ENCODE measurements around the gene HTR3E.
"Not testable (repeated sequence)": the region's sequence is repeated elsewhere in the genome, so short reads cannot be mapped to it uniquely, and the experiment has no call there.

Gene HTR3E

DNA sequence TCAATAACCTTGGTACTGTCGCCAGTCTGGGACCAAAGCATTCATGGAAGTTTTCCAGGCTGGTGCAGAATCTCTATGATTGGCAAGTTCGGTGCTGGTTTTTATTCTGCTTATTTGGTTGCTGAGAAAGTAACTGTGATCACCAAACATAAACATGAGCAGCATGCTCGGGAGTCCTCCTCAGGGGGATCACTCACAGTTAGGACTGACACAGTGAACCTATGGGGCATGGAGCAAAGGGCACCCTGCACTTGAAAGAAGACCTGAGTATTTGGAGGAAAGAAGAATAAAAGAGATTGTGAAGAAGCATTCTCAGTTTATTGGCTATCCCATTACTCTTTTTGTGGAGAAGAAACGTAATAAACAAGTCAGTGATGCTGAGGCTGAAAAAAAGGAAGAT, 19.2 kb downstream of the HTR3E start:
- no peak for DNase-seq

DNA sequence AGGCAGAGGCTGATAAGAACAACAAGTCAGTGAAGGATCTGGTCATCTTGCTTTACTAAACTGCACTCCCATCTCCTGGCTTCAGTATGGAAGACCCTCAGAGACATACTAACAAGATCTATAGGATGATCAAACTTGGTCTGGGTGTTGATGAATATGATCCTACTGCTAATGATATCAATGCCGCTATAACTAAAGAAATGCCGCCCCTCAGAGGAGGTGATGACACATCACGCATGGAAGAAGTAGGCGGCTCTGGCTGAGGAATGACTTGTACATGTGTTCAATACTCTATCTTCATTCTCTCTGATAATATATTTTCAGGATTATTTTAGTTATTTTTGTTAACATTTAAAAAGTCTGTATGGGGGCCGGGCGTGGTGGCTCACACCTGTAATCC, 20.8 kb downstream of the HTR3E start:
- DNase-seq = no peak

DNA sequence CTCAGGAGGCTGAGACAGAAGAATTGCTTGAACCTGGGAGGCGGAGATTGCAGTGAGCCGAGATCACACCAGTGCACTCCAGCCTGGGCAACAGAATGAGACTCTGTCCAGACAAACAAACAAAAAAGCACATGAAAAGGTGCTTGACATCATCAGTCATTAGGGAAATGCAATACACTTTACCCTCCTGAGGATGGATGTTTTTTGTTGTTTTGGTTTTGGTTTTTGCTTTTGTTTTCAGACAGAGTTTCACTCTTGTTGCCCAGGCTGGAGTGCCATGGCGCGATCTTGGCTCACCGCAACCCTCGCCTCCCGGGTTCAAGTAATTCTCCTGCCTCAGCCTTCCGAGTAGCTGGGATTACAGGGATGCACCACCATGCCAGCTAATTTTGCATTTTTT, 24.2 kb downstream of the HTR3E start:
- DNase-seq = not testable (repeated sequence)

DNA sequence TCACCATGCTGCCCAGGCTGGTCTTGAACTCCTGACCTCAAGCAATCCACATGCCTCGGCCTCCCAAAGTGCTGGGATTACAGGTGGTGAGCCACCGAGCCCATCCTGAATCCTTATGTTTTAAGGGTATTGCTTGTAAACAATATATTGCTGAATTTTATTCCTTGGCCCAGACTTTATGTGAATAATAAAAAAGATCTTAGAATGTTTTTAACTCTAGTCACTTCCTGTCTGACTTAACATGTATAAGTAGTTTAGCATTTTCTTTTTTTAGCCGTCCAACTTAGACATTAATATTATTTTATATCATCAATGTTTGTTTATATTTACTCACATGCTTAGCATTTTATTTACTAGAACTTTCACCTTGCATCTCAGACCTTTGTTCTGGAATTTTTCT, 29.1 kb downstream of the HTR3E start:
- no peak for DNase-seq

GRCh38 chr3:184129012-184129411, 32.1 kb downstream of the HTR3E start:
- DNase-seq = no peak

- no peak for DNase-seq
Observed at GRCh38 chr3:184132945-184133344, 36.1 kb downstream of the HTR3E start.

DNA sequence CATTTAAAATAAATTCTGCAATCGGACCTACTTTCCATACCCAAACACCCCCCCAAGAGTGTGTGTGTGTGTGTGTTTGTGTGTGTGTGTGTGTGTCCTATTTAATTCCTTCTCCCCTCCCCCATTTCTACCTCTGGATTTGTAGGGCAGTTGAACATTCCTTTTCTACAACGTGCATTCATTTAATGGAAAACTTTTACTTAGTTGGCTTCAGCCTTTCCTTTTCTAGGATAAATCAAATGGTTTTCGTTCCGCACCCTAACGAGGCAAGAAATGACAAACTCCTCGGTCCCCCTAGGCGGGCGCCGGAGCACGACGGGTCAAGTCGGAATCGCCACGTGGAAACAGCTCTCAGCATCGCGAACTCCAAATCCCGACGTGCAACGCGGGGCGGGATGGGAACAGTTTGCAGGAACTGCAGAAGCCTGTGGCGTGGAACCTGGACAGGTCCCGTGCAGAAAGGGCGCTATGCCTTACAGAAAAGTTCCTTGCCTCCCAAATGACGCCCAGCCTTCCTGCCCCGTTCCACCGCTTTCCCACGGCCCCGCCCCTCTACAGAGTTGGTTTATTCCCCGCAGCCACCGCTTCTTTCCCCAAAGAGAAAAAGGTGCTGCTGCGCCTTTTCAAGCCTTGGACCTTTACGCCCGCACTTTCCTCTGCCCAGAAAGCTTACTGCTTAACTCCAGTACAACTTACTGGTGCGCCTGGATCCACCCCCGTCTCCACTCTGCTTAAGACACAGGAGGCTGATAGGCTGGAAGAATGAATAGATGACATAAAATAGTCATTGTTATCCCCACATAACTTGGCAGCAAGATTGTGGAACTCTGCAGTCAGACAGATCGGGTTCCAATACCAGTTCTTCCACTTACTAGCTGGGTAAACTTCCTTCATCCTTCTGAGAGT, 37.2 kb downstream of the HTR3E start:
- DNase-seq = peak; percentile 83

- DNase-seq = no peak
Observed at GRCh38 chr3:184134746-184135148, 37.9 kb downstream of the HTR3E start.

GRCh38 chr3:184135149-184135910, 38.5 kb downstream of the HTR3E start, which contains the start of gene EIF2B5:
TSS of gene EIF2B5 (plus strand) at chr3:184135358. CDS start at chr3:184135386, 28 bp downstream.
- DNase-seq = peak; percentile 94

- no peak for DNase-seq
Observed at GRCh38 chr3:184135911-184136260, 39.0 kb downstream of the HTR3E start.

DNA sequence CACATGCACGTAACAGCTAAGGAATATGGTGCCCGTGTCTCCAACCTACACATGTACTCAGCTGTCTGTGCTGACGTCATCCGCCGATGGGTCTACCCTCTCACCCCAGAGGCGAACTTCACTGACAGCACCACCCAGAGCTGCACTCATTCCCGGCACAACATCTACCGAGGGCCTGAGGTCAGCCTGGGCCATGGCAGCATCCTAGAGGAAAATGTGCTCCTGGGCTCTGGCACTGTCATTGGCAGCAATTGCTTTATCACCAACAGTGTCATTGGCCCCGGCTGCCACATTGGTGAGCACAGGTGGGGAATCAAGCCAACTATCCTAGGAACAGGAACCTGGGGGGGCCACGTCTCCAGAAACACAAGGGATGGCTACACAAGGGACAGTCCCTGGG, 43.6 kb downstream of the HTR3E start:
- no peak for DNase-seq

DNA sequence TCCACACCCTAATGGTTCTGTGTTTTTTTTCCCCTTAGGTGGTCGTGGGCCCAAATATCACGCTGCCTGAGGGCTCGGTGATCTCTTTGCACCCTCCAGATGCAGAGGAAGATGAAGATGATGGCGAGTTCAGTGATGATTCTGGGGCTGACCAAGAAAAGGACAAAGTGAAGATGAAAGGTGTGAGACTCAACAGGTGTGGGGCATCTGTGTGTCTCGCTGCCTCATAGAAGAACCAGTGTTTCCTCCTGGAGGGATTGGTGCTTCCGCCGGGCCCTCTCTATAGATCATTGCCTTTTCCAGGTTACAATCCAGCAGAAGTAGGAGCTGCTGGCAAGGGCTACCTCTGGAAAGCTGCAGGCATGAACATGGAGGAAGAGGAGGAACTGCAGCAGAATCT, 45.3 kb downstream of the HTR3E start:
- no peak for DNase-seq

- DNase-seq = no peak
Observed at GRCh38 chr3:184143327-184143726, 46.5 kb downstream of the HTR3E start.

GRCh38 chr3:184144505-184144904, 47.6 kb downstream of the HTR3E start:
- DNase-seq = no peak

GRCh38 chr3:184145111-184145524, 48.3 kb downstream of the HTR3E start:
- DNase-seq = peak; percentile 61

DNA sequence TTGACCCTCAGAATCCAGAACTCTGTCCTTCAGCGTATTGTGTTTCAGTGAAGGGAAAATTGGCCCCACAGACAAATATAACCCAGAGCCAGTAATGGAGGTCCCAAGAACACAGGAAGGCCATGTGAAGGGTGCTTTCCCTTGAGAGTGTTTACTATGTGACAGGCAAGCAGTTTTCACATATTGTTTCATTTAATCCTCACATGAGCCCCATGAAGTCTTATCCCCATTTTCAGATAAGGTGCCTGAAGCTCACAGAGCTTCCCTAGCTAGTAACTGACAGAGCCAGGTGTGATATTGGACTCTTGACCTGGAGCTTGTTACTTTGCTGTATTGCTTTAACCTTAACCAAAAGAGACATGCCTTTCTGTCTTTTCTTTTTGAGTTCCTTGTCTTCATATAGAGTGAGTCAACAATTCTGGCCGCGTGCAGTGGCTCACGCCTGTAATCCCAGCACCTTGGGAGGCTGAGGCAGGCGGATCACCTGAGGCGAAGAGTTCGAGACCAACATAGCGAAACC, 48.9 kb downstream of the HTR3E start:
- DNase-seq = no peak

DNA sequence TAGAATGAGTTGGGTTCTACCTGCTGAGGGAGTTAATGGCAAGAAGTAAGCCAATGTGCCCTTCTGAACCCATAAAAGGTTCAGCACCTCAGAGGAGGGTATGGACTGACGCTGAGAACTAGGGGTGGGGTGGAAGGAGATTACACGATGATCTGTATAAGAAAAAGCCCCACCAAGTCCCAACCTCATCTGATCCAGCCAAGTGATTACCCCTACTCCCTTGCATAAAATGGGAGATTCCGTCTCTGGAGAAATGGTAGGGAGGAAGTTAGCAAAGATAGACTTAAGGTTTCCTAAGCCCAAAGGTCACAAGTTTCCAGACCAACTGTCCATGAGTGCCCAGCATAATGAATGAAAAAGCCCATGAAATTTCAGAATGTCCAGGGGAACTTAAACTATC, 51.2 kb downstream of the HTR3E start:
- no peak for DNase-seq

GRCh38 chr3:184149123-184149522, 52.3 kb downstream of the HTR3E start:
- no peak for DNase-seq

DNA sequence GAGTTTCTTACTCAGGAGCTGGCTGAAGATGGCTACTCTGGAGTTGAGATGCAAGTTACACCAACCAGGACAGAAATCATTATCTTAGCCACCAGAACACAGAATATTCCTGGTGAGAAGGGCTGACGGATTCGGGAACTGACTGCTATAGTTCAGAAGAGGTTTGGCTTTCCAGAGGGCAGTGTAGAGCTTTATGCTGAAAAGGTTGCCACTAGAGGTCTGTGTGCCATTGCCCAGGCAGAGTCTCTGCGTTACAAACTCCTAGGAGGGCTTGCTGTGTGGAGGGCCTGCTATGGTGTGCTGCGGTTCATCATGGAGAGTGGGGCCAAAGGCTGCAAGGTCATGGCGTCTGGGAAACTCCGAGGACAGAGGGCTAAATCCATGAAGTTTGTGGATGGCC, 52.9 kb downstream of the HTR3E start:
- DNase-seq = not testable (repeated sequence)

GRCh38 chr3:184154885-184155643, 58.2 kb downstream of the HTR3E start, which contains the start of gene DVL3:
TSS of gene DVL3 (plus strand) at chr3:184155377. CDS start at chr3:184155636, 259 bp downstream.
- DNase-seq = no peak

- DNase-seq = no peak
Observed at GRCh38 chr3:184155644-184156521, 59.0 kb downstream of the HTR3E start.

- no peak for DNase-seq
Observed at GRCh38 chr3:184156522-184156955, 59.7 kb downstream of the HTR3E start.

Data from NCI-H2081 treated with DMSO at 0.1 percent for 48 hours (cell line).